GM12878 (cell line): ENCODE results near the gene ENDOU. TPM values are rescaled to one million over a fixed set of nuclear protein-coding genes. Genes with fewer than 3 reads are reported as not detected.

Source experiments
- CEBPB ChIP-seq, 2 experiments: fragments of 150-350 bp in 1 of 2; IDR thresholded peaks; 2 replicates each; pipeline ENCODE4 v1.6.1; 2012 to 2014; ENCODE audit warnings: low read depth in 2 of 2, low read length in 2 of 2, borderline replicate concordance in 1 of 2, inconsistent platforms in 1 of 2
- FOXM1 ChIP-seq: IDR thresholded peaks from 2 replicates; pipeline ENCODE4 v1.6.1; 2012; ENCODE audit warnings: low read depth, mild to moderate bottlenecking, inconsistent platforms, low read length, moderate library complexity
- KLF5 ChIP-seq: fragments of 450-650 bp; IDR thresholded peaks from 2 replicates; pipeline ENCODE4 v1.6.1; 2014; ENCODE audit warnings: mild to moderate bottlenecking; ENCODE audit not compliant: partially characterized antibody
- SMARCA5 ChIP-seq: fragments of 450-650 bp; IDR thresholded peaks from 2 replicates; pipeline ENCODE4 v1.6.1; 2017; ENCODE audit warnings: mild to moderate bottlenecking
- polyA plus RNA-seq, 11 experiments: library from polyadenylated mRNA; depleted of rRNA in 4 of 11; unstranded in 6 of 11; stranded (reverse) in 5 of 11; fragments of >200 nt; fragmentation: Nextera tagmentation in 4 of 11; fragmentation: Illumina TruSeq in 1 of 11; extraction: Ambion mirVana in 4 of 11; extraction: Trizol in 1 of 11; gene quantifications; 1 replicate in 1 of 11; 2 replicates in 10 of 11; pipeline versions ENCODE4 v1.2.1 to v1.2.3, GENCODE V29; 2011 to 2016; ENCODE audit warnings: inconsistent platforms in 2 of 11, missing spikeins in 2 of 11, low read depth in 1 of 11
- total RNA-seq, 4 experiments: library from RNA; depleted of rRNA in 3 of 4; stranded (reverse); fragments of >200 nt in 3 of 4; fragmentation: Illumina TruSeq in 1 of 4; extraction: Trizol in 1 of 4; gene quantifications; 2 replicates each; pipeline versions ENCODE4 v1.2.1 to v1.2.3, GENCODE V29; 2013 to 2021
- TF ChIP-seq, protein P1 (sequence below): fragments of 450-650 bp; IDR thresholded peaks from 2 replicates; pipeline ENCODE4 v1.6.1; 2017; ENCODE audit warnings: mild to moderate bottlenecking, low read depth, inconsistent platforms; ENCODE audit not compliant: poor library complexity, severe bottlenecking
- TF ChIP-seq, protein P2 (sequence below): IDR thresholded peaks from 2 replicates; pipeline ENCODE4 v1.6.1; 2012; ENCODE audit warnings: low read length, inconsistent platforms
- TF ChIP-seq, protein P3 (sequence below): fragments of 450-650 bp; IDR thresholded peaks from 2 replicates; pipeline ENCODE4 v1.6.1; 2018; ENCODE audit warnings: borderline replicate concordance, mild to moderate bottlenecking; ENCODE audit not compliant: partially characterized antibody

The ENDOU gene
- total and polyA plus RNA-seq, 10 of the 15 experiments (the other 5 are each of a cell fraction or from before 2014, with no cell fraction given), result 0.03 to 0.17 (median 0.10) TPM; not detected in 4

GRCh38 chr12:47750229-47750798, 25.0 kb upstream of the ENDOU start (continued):
- TF ChIP-seq, protein P1, sequence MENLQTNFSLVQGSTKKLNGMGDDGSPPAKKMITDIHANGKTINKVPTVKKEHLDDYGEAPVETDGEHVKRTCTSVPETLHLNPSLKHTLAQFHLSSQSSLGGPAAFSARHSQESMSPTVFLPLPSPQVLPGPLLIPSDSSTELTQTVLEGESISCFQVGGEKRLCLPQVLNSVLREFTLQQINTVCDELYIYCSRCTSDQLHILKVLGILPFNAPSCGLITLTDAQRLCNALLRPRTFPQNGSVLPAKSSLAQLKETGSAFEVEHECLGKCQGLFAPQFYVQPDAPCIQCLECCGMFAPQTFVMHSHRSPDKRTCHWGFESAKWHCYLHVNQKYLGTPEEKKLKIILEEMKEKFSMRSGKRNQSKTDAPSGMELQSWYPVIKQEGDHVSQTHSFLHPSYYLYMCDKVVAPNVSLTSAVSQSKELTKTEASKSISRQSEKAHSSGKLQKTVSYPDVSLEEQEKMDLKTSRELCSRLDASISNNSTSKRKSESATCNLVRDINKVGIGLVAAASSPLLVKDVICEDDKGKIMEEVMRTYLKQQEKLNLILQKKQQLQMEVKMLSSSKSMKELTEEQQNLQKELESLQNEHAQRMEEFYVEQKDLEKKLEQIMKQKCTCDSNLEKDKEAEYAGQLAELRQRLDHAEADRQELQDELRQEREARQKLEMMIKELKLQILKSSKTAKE, result no peak
- TF ChIP-seq, protein P2, sequence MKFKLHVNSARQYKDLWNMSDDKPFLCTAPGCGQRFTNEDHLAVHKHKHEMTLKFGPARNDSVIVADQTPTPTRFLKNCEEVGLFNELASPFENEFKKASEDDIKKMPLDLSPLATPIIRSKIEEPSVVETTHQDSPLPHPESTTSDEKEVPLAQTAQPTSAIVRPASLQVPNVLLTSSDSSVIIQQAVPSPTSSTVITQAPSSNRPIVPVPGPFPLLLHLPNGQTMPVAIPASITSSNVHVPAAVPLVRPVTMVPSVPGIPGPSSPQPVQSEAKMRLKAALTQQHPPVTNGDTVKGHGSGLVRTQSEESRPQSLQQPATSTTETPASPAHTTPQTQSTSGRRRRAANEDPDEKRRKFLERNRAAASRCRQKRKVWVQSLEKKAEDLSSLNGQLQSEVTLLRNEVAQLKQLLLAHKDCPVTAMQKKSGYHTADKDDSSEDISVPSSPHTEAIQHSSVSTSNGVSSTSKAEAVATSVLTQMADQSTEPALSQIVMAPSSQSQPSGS, result no peak
- TF ChIP-seq, protein P3, sequence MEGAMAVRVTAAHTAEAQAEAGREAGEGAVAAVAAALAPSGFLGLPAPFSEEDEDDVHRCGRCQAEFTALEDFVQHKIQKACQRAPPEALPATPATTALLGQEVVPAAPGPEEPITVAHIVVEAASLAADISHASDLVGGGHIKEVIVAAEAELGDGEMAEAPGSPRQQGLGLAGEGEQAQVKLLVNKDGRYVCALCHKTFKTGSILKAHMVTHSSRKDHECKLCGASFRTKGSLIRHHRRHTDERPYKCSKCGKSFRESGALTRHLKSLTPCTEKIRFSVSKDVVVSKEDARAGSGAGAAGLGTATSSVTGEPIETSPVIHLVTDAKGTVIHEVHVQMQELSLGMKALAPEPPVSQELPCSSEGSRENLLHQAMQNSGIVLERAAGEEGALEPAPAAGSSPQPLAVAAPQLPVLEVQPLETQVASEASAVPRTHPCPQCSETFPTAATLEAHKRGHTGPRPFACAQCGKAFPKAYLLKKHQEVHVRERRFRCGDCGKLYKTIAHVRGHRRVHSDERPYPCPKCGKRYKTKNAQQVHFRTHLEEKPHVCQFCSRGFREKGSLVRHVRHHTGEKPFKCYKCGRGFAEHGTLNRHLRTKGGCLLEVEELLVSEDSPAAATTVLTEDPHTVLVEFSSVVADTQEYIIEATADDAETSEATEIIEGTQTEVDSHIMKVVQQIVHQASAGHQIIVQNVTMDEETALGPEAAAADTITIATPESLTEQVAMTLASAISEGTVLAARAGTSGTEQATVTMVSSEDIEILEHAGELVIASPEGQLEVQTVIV, result no peak
- TF ChIP-seq CEBPB (IDR thresholded peaks at IDR 0.05; ENCODE audit: borderline replicate concordance in 1 of 2, low read depth in 2 of 2, low read length in 2 of 2) (no peak), KLF5 (no peak), SMARCA5 (no peak), FOXM1 (no peak)
